NCI-H2107 (cell line): ENCODE measurements around the gene AGAP5.

Source experiments
- DNase-seq: peaks from one replicate; lab custom pipeline; 2025; lab: John Stamatoyannopoulos, UW

The AGAP5 gene

GRCh38 chr10:73653701-73654100, 44.2 kb downstream of the AGAP5 start:
- DNase-seq: no peak

GRCh38 chr10:73653195-73653594, 44.7 kb downstream of the AGAP5 start:
- DNase-seq: no peak

GRCh38 chr10:73650537-73651331, 47.2 kb downstream of the AGAP5 start:
- no peak for DNase-seq

- DNase-seq: no peak
These were observed 47.9 kb downstream of the AGAP5 start for GRCh38 chr10:73649876-73650536.

GRCh38 chr10:73648975-73649829, 48.7 kb downstream of the AGAP5 start:
- no peak for DNase-seq

- no peak for DNase-seq
These were observed 49.8 kb downstream of the AGAP5 start for GRCh38 chr10:73647875-73648651.

GRCh38 chr10:73647211-73647874, 50.6 kb downstream of the AGAP5 start:
- DNase-seq: no peak

- no peak for DNase-seq
These were observed 51.3 kb downstream of the AGAP5 start for GRCh38 chr10:73646598-73647041.

GRCh38 chr10:73645251-73645650, 52.7 kb downstream of the AGAP5 start:
- DNase-seq: no peak

- DNase-seq: no peak
These were observed 53.1 kb downstream of the AGAP5 start for GRCh38 chr10:73644767-73645166.

GRCh38 chr10:73644015-73644743, 53.7 kb downstream of the AGAP5 start:
- no peak for DNase-seq

- no peak for DNase-seq
These were observed 54.5 kb downstream of the AGAP5 start for GRCh38 chr10:73643362-73643761.

GRCh38 chr10:73641328-73642060, 56.4 kb downstream of the AGAP5 start, which contains the start of gene MYOZ1:
Gene MYOZ1 (minus strand): TSS chr10:73641474. CDS start chr10:73640017, 1,457 bp downstream.
- no peak for DNase-seq

GRCh38 chr10:73639286-73639685, 58.6 kb downstream of the AGAP5 start:
- DNase-seq: no peak

- DNase-seq: no peak
These were observed 62.1 kb downstream of the AGAP5 start for GRCh38 chr10:73635781-73636180.

GRCh38 chr10:73634421-73634820, 63.5 kb downstream of the AGAP5 start:
- DNase-seq: no peak

- no peak for DNase-seq
These were observed 68.7 kb downstream of the AGAP5 start for GRCh38 chr10:73629165-73629564.

- peak; percentile 15 for DNase-seq
These were observed 69.5 kb downstream of the AGAP5 start for GRCh38 chr10:73628405-73628804.

- no peak for DNase-seq
These were observed 70.6 kb downstream of the AGAP5 start for GRCh38 chr10:73627300-73627699.
